Measurements from ENCODE around the gene TARS2. TPM values are rescaled to one million over a fixed set of nuclear protein-coding genes. Genes with fewer than 3 reads are reported as not detected.

Gene TARS2
- total and polyA plus RNA-seq, 2 donors = 15.8 to 18.0 TPM

DNA sequence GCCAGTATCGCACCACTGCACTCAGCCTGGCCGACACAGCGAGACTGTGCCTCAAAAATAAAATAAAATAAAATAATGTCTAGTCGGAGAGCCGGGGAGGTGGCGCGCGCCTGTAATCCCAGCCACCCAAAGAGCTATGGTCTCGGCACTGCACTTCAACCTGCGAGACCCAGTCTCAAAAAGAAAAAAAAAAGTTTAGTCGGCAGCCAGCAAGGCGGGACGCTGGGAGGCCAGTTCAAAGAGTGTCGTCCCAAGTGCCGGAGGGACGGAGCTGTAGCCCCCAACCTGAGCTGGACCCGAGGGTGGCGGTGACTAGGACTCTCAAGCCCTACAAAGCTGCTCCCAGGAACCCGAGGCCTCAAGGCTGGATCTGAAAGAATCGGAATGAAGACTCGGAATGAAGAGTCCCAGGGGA, 27.7 kb downstream of the TARS2 start:
- 23% methylated on average over 21 of the region's 21 CpGs for WGBS
- Histone ChIP-seq H3K4me3 (ENCODE audit: low read depth, low read length) (peak overlapping the region; percentile 55), H3K4me1 (ENCODE audit: insufficient read depth) (no peaks in the 10 kb centered on the region), H3K27ac (ENCODE audit: low read depth) (no peak overlapping the region), H3K36me3 (ENCODE audit: insufficient read depth) (no peaks in the 10 kb centered on the region)
- no peak for DNase-seq (ENCODE audit: extremely low spot score)

DNA sequence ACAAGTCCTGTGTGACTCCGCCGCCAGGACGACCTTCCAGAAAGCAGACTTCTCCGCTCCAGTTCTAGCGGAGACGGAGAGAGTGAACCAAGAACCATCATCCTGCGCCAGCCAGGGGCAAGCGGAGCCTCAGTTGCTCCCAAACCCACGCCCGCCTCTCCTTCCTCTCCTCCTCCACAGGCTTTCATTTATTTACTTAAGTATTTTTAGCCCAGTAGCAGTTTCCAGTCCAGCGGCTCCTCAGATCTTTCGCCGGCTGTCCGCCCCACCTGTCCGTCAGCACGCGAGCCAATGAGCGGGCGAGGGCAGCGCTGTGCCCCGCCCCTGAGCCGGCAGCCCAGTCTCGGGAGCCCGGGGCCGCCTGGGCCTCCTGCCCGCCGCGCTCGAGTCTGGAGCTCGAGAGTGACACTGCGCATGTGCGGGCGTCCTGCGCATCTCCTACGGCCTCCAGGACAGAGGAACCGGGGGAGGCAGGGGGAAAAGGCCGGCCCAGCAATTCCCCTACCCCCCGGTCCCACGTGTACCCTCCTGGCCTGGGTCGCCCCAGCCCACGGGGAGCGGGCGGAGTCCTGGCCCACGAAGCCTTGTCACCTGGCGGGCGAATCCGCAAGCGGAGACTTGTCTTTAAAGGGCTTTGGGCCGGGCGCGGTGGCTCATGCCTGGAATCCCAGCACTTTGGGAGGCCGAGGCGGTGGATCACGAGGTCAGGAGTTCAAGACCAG, 28.3 kb downstream of the TARS2 start, which contains the start of gene FALEC:
Gene FALEC, plus strand, starts transcription at position 425 of the 722 bp plus-strand sequence.
- Histone ChIP-seq H3K4me3 (ENCODE audit: low read depth, low read length) (peak within 1 kb of the TSS; percentile 55), H3K4me1 (ENCODE audit: insufficient read depth) (no peaks in the 10 kb centered on the region), H3K36me3 (ENCODE audit: insufficient read depth) (no peaks in the 10 kb centered on the region), H3K27ac (ENCODE audit: low read depth) (no peak within 1 kb of the TSS)
- under 1% methylated on average over 54 of the region's 54 CpGs for WGBS
- DNase-seq (ENCODE audit: extremely low spot score) = peak; percentile 85

GRCh38 chr1:150516050-150516591, 28.9 kb downstream of the TARS2 start:
- H3K4me3 ChIP-seq (ENCODE audit: low read depth, low read length) = peak overlapping the region; percentile 55
- no peaks in the 10 kb centered on the region for H3K36me3 ChIP-seq (ENCODE audit: insufficient read depth)
- DNase-seq (ENCODE audit: extremely low spot score) = no peak
- H3K27ac ChIP-seq (ENCODE audit: low read depth) = no peak overlapping the region
- 1% methylated on average over 19 of the region's 19 CpGs for WGBS
- H3K4me1 ChIP-seq (ENCODE audit: insufficient read depth) = no peaks in the 10 kb centered on the region

DNA sequence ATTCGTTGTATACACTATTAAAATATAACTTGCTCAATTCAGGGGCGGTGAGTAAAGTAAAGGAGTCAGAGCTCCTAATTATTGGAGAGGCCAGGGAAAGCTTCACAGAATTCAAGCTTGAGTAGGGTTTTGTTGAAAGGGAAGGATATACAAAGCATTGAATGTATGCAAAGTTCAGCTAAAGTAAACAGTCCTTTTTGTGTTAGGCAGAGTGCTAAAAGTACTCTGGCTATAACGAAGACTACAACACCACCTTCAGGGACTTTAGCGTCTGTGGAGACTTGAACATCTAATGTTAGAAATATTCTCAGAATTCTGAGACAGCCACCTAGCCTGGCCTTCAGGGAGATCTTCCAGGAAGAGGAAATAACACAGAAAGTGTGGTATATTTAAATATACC, 29.4 kb downstream of the TARS2 start:
- no peak for DNase-seq (ENCODE audit: extremely low spot score)
- WGBS = 32% methylated on average over 4 of the region's 4 CpGs
- H3K4me3 ChIP-seq (ENCODE audit: low read depth, low read length) = peak overlapping the region; percentile 4

DNA sequence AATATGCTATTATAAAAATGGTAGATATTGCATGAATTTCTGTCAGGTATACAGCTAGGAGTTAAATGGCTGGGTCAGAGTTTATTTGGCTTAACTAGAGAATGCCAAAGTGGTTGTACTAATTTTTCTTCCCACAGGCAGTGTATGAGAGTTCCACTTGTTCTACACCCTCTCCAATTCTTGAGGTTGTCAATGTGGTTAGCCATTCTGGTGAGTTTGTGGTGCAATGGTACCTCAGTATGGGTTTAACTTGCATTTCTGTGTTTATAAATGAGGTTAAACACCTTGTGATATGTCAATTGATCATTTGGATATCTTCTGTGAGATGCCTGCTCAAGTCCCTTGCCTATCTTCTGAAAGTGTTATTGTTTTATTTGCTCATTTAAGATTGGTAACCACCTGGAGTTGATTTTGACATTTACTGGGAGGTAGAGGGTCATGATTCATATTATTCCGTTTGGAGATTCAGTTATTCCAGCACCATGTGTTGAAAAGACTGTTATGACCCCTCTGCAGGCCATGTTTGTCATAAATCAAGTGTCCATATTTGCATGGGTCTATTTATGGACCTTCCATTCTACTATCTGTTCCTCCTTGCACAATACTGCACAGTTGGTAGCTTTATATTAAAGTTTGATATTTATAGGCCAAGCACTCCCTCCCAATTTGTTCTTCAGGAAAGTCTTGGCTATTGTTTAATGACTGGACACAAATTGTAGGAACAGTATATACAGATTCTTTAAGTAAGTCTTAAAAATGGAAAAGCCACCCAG, 34.2 kb downstream of the TARS2 start:
- Histone ChIP-seq H3K27ac (ENCODE audit: low read depth) (no peak overlapping the region), H3K4me3 (ENCODE audit: low read depth, low read length) (no peak overlapping the region), H3K36me3 (ENCODE audit: insufficient read depth) (no peaks in the 10 kb centered on the region), H3K4me1 (ENCODE audit: insufficient read depth) (no peaks in the 10 kb centered on the region)
- no peak for DNase-seq (ENCODE audit: extremely low spot score)
- 57% methylated on average over 1 of the region's 1 CpG for WGBS

More for the DNA sequence above, 29.4 kb downstream of the TARS2 start:
- H3K4me1 ChIP-seq (ENCODE audit: insufficient read depth) = no peaks in the 10 kb centered on the region
- no peaks in the 10 kb centered on the region for H3K36me3 ChIP-seq (ENCODE audit: insufficient read depth)
- H3K27ac ChIP-seq (ENCODE audit: low read depth) = no peak overlapping the region

GRCh38 chr1:150525348-150525747, 38.1 kb downstream of the TARS2 start:
- H3K4me1 ChIP-seq (ENCODE audit: insufficient read depth) = no peaks in the 10 kb centered on the region
- H3K4me3 ChIP-seq (ENCODE audit: low read depth, low read length) = no peak overlapping the region
- 86% methylated on average over 3 of the region's 3 CpGs for WGBS
- no peak for DNase-seq (ENCODE audit: extremely low spot score)
- no peaks in the 10 kb centered on the region for H3K36me3 ChIP-seq (ENCODE audit: insufficient read depth)
- H3K27ac ChIP-seq (ENCODE audit: low read depth) = no peak overlapping the region

DNA sequence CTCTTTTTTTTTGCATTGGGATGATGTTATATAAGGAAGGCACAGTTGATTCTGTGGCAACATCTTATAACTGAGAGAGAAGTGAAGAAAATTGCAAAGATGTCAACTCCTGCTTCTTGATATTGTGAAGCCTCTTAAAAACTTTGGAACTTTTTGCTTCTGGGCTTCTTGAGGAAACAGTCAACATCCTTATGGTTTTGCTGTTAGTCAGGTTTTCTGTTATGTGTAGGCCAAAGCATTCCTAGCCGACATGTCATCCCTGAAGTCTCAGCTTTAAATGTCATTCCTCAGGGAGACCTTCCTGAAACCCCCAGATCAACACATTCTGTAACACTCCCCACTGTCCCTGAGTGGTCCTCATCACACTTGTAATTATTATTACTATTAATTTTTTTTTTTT, 41.0 kb downstream of the TARS2 start:
- WGBS = 81% methylated on average over 1 of the region's 1 CpG
- Histone ChIP-seq H3K36me3 (ENCODE audit: insufficient read depth) (no peaks in the 10 kb centered on the region), H3K4me3 (ENCODE audit: low read depth, low read length) (no peak overlapping the region), H3K27ac (ENCODE audit: low read depth) (no peak overlapping the region), H3K4me1 (ENCODE audit: insufficient read depth) (no peaks in the 10 kb centered on the region)
- no peak for DNase-seq (ENCODE audit: extremely low spot score)

GRCh38 chr1:150529017-150529416, 41.8 kb downstream of the TARS2 start:
- H3K4me1 ChIP-seq (ENCODE audit: insufficient read depth) = peaks cover 2% of the 10 kb centered on the region
- no peak overlapping the region for H3K4me3 ChIP-seq (ENCODE audit: low read depth, low read length)
- no peaks in the 10 kb centered on the region for H3K36me3 ChIP-seq (ENCODE audit: insufficient read depth)
- H3K27ac ChIP-seq (ENCODE audit: low read depth) = no peak overlapping the region
- 19% methylated on average over 4 of the region's 4 CpGs for WGBS
- no peak for DNase-seq (ENCODE audit: extremely low spot score)

DNA sequence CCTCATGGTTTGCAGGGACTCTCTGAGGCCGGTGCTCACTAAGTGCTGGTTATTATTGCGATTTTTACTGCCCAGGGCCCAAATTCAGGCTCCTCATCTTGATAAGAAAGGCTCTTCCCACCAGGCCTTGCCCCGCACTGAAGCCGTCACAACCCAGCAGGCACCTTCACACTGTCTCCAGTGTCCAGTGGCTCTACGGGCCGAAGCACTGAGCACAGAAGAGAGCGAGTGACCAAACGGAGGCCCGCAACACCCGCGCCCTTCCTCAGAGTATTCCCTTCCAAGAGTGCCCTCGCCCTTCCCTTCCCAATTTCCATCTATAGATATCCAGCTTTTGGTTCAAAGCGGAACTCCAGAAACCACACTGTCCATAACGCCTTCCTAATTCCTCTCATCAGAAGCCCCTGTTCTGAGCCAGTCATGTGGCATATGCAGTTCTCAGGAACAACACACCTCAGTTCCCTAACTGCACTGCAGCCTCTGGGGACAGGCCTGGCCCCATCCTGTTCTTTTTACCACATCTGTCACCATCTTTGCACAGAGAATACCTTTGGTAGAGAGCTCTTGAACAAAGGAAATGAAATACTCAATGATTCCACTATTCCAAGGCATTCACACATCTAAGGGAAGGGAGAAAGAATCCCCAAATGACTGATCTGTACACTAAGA, 43.4 kb downstream of the TARS2 start:
- WGBS = 94% methylated on average over 14 of the region's 14 CpGs
- Histone ChIP-seq H3K4me1 (ENCODE audit: insufficient read depth) (peaks cover 2% of the 10 kb centered on the region), H3K27ac (ENCODE audit: low read depth) (no peak overlapping the region), H3K36me3 (ENCODE audit: insufficient read depth) (no peaks in the 10 kb centered on the region), H3K4me3 (ENCODE audit: low read depth, low read length) (no peak overlapping the region)
- DNase-seq (ENCODE audit: extremely low spot score) = no peak

- 32% methylated on average over 5 of the region's 5 CpGs for WGBS
- Histone ChIP-seq H3K27ac (ENCODE audit: low read depth) (no peak overlapping the region), H3K4me3 (ENCODE audit: low read depth, low read length) (no peak overlapping the region), H3K36me3 (ENCODE audit: insufficient read depth) (no peaks in the 10 kb centered on the region), H3K4me1 (ENCODE audit: insufficient read depth) (peaks cover 2% of the 10 kb centered on the region)
- no peak for DNase-seq (ENCODE audit: extremely low spot score)
Measured at GRCh38 chr1:150532860-150533259, 45.6 kb downstream of the TARS2 start.

DNA sequence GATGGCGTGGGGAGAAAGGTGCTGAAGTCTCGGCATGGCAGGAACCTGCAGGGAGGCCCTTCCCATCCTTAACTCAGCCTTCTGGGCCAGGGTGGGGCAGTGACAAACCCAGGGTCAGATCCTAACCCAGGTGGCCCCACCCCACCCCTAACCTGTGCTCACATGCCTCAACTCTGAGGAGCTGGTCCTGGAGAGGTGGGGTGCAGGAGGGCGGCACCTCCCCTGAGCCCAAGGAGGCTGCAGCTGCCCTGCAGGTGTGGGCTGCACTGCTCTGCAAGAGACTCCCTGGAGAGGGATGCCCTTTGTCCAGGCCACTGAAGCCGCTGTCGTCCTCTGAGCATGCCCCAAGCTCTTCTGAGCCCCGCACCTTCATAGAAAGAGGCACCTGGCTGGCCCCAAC, 46.8 kb downstream of the TARS2 start:
- 92% methylated on average over 6 of the region's 6 CpGs for WGBS
- no peak for DNase-seq (ENCODE audit: extremely low spot score)
- Histone ChIP-seq H3K4me3 (ENCODE audit: low read depth, low read length) (no peak overlapping the region), H3K27ac (ENCODE audit: low read depth) (no peak overlapping the region), H3K36me3 (ENCODE audit: insufficient read depth) (no peaks in the 10 kb centered on the region), H3K4me1 (ENCODE audit: insufficient read depth) (peaks cover 2% of the 10 kb centered on the region)

- H3K4me1 ChIP-seq (ENCODE audit: insufficient read depth) = peaks cover 2% of the 10 kb centered on the region
- no peak for DNase-seq (ENCODE audit: extremely low spot score)
- H3K27ac ChIP-seq (ENCODE audit: low read depth) = no peak overlapping the region
- H3K4me3 ChIP-seq (ENCODE audit: low read depth, low read length) = no peak overlapping the region
- H3K36me3 ChIP-seq (ENCODE audit: insufficient read depth) = no peaks in the 10 kb centered on the region
- WGBS = 76% methylated on average over 14 of the region's 14 CpGs
Measured at GRCh38 chr1:150535511-150536287, 48.5 kb downstream of the TARS2 start.
